Esophagus muscularis mucosa (tissue), 3 donors: ENCODE measurements around the gene CASP2.

Experiments used
- CTCF ChIP-seq, 3 experiments: fragments of 200-600 bp in 2 of 3; fragments of 450-650 bp in 1 of 3; sonication (generic) in 2 of 3; IDR thresholded peaks; one replicate each; pipeline ENCODE4 v1.5.1; 2017 to 2019; ENCODE audit warnings: antibody characterized with exemption in 3 of 3, mild to moderate bottlenecking in 2 of 3, moderate library complexity in 1 of 3
- EP300 ChIP-seq: sonication (generic); formaldehyde crosslinking; IDR thresholded peaks from one replicate; pipeline ENCODE4 v1.6.1; 2017; ENCODE audit warnings: antibody characterized with exemption

- TF ChIP-seq CTCF (IDR thresholded peaks at IDR 0.05) (no peak), EP300 (no peak)
Measured at GRCh38 chr7:143300959-143301935, 13.1 kb downstream of the CASP2 start.
